ENCODE results near the gene KIAA0753.

The KIAA0753 gene

GRCh38 chr17:6571452-6571781 is 69.1 kb downstream of the KIAA0753 start:
- intact Hi-C loops (cut with micrococcal nuclease): no loop called here
- H3K4me1 Mint-ChIP-seq (ENCODE audit: low read depth): peaks cover 56% of the 10 kb centered on the region
- H3K27ac Mint-ChIP-seq: no peak overlapping the region
- H3K4me3 Mint-ChIP-seq: no peak overlapping the region
- no peaks in the 10 kb centered on the region for H3K9me3 Mint-ChIP-seq
- H3K27me3 Mint-ChIP-seq: peaks cover 29% of the 10 kb centered on the region
- H3K36me3 Mint-ChIP-seq (ENCODE audit: low read depth): peaks cover 7% of the 10 kb centered on the region

- peaks cover 7% of the 10 kb centered on the region for H3K36me3 Mint-ChIP-seq (ENCODE audit: low read depth)
- H3K27ac Mint-ChIP-seq: no peak overlapping the region
- intact Hi-C loops (cut with micrococcal nuclease): no loop called here
- H3K27me3 Mint-ChIP-seq: peaks cover 32% of the 10 kb centered on the region
- H3K4me1 Mint-ChIP-seq (ENCODE audit: low read depth): peaks cover 51% of the 10 kb centered on the region
- no peaks in the 10 kb centered on the region for H3K9me3 Mint-ChIP-seq
- no peak overlapping the region for H3K4me3 Mint-ChIP-seq
Measured at GRCh38 chr17:6570731-6571451, 69.6 kb downstream of the KIAA0753 start.

- H3K4me1 Mint-ChIP-seq (ENCODE audit: low read depth): peaks cover 39% of the 10 kb centered on the region
- no peaks in the 10 kb centered on the region for H3K9me3 Mint-ChIP-seq
- peaks cover 37% of the 10 kb centered on the region for H3K27me3 Mint-ChIP-seq
- H3K36me3 Mint-ChIP-seq (ENCODE audit: low read depth): peaks cover 7% of the 10 kb centered on the region
- no peak overlapping the region for H3K4me3 Mint-ChIP-seq
- intact Hi-C loops (cut with micrococcal nuclease): no loop called here
- no peak overlapping the region for H3K27ac Mint-ChIP-seq
Measured at GRCh38 chr17:6569370-6570285, 70.9 kb downstream of the KIAA0753 start.

- peaks cover 7% of the 10 kb centered on the region for H3K36me3 Mint-ChIP-seq (ENCODE audit: low read depth)
- intact Hi-C loops (cut with micrococcal nuclease): no loop called here
- H3K4me1 Mint-ChIP-seq (ENCODE audit: low read depth): peaks cover 27% of the 10 kb centered on the region
- no peak overlapping the region for H3K4me3 Mint-ChIP-seq
- H3K9me3 Mint-ChIP-seq: no peaks in the 10 kb centered on the region
- no peak overlapping the region for H3K27ac Mint-ChIP-seq
- peaks cover 46% of the 10 kb centered on the region for H3K27me3 Mint-ChIP-seq
Measured at GRCh38 chr17:6568184-6568758, 72.2 kb downstream of the KIAA0753 start.

- H3K4me3 Mint-ChIP-seq: no peak overlapping the region
- H3K9me3 Mint-ChIP-seq: no peaks in the 10 kb centered on the region
- H3K27me3 Mint-ChIP-seq: peaks cover 49% of the 10 kb centered on the region
- peaks cover 21% of the 10 kb centered on the region for H3K4me1 Mint-ChIP-seq (ENCODE audit: low read depth)
- peaks cover 2% of the 10 kb centered on the region for H3K36me3 Mint-ChIP-seq (ENCODE audit: low read depth)
- intact Hi-C loops (cut with micrococcal nuclease): no loop called here
- H3K27ac Mint-ChIP-seq: no peak overlapping the region
Measured at GRCh38 chr17:6567528-6568183, 72.9 kb downstream of the KIAA0753 start.

- intact Hi-C loops (cut with micrococcal nuclease): no loop called here
- H3K27ac Mint-ChIP-seq: no peak overlapping the region
- peaks cover 60% of the 10 kb centered on the region for H3K27me3 Mint-ChIP-seq
- peaks cover 18% of the 10 kb centered on the region for H3K9me3 Mint-ChIP-seq
- no peak overlapping the region for H3K4me3 Mint-ChIP-seq
- no peaks in the 10 kb centered on the region for H3K36me3 Mint-ChIP-seq (ENCODE audit: low read depth)
- peaks cover 5% of the 10 kb centered on the region for H3K4me1 Mint-ChIP-seq (ENCODE audit: low read depth)
Measured at GRCh38 chr17:6561446-6561845, 79.1 kb downstream of the KIAA0753 start.

- Mint-ChIP-seq H3K27ac (no peak overlapping the region), H3K27me3 (peaks cover 60% of the 10 kb centered on the region)
Measured at GRCh38 chr17:6560496-6560895, 80.0 kb downstream of the KIAA0753 start.

GRCh38 chr17:6559753-6560215 is 80.7 kb downstream of the KIAA0753 start:
- Mint-ChIP-seq H3K4me1 (ENCODE audit: low read depth) (peaks cover 16% of the 10 kb centered on the region), H3K27me3 (peaks cover 64% of the 10 kb centered on the region), H3K36me3 (ENCODE audit: low read depth) (no peaks in the 10 kb centered on the region), H3K4me3 (no peak overlapping the region), H3K9me3 (peaks cover 18% of the 10 kb centered on the region), H3K27ac (no peak overlapping the region)
- intact Hi-C loops (cut with micrococcal nuclease): no loop called here

More at GRCh38 chr17:6560496-6560895, 80.0 kb downstream of the KIAA0753 start:
- Mint-ChIP-seq H3K36me3 (ENCODE audit: low read depth) (no peaks in the 10 kb centered on the region), H3K4me1 (ENCODE audit: low read depth) (peaks cover 9% of the 10 kb centered on the region), H3K9me3 (peaks cover 18% of the 10 kb centered on the region), H3K4me3 (no peak overlapping the region)
- intact Hi-C loops (cut with micrococcal nuclease): no loop called here

GRCh38 chr17:6558932-6559752 is 81.4 kb downstream of the KIAA0753 start:
- Mint-ChIP-seq H3K4me1 (ENCODE audit: low read depth) (peaks cover 19% of the 10 kb centered on the region), H3K36me3 (ENCODE audit: low read depth) (no peaks in the 10 kb centered on the region), H3K27ac (no peak overlapping the region), H3K27me3 (peaks cover 67% of the 10 kb centered on the region), H3K9me3 (peaks cover 18% of the 10 kb centered on the region), H3K4me3 (no peak overlapping the region)
- intact Hi-C loops (cut with micrococcal nuclease): no loop called here

GRCh38 chr17:6558276-6558675 is 82.2 kb downstream of the KIAA0753 start:
- H3K9me3 Mint-ChIP-seq: peaks cover 18% of the 10 kb centered on the region
- no peaks in the 10 kb centered on the region for H3K36me3 Mint-ChIP-seq (ENCODE audit: low read depth)
- no peak overlapping the region for H3K27ac Mint-ChIP-seq
- intact Hi-C loops (cut with micrococcal nuclease): no loop called here
- peaks cover 69% of the 10 kb centered on the region for H3K27me3 Mint-ChIP-seq
- no peak overlapping the region for H3K4me3 Mint-ChIP-seq
- H3K4me1 Mint-ChIP-seq (ENCODE audit: low read depth): peaks cover 19% of the 10 kb centered on the region

- no peaks in the 10 kb centered on the region for H3K36me3 Mint-ChIP-seq (ENCODE audit: low read depth)
- no peak overlapping the region for H3K27ac Mint-ChIP-seq
- H3K9me3 Mint-ChIP-seq: peaks cover 18% of the 10 kb centered on the region
- intact Hi-C loops (cut with micrococcal nuclease): no loop called here
- H3K4me1 Mint-ChIP-seq (ENCODE audit: low read depth): peaks cover 19% of the 10 kb centered on the region
- peak overlapping the region; percentile 39 for H3K4me3 Mint-ChIP-seq
- H3K27me3 Mint-ChIP-seq: peaks cover 78% of the 10 kb centered on the region
Measured at GRCh38 chr17:6557040-6557438, 83.5 kb downstream of the KIAA0753 start.

GRCh38 chr17:6556121-6557039 is 84.1 kb downstream of the KIAA0753 start, which contains the start of gene PITPNM3:
TSS of gene PITPNM3 (minus strand) at chr17:6556555. CDS start at chr17:6556406, 149 bp downstream.
- Mint-ChIP-seq H3K4me3 (peak within 1 kb of the TSS; percentile 69), H3K4me1 (ENCODE audit: low read depth) (peaks cover 19% of the 10 kb centered on the region), H3K27ac (no peak within 1 kb of the TSS), H3K36me3 (ENCODE audit: low read depth) (no peaks in the 10 kb centered on the region), H3K27me3 (peaks cover 84% of the 10 kb centered on the region), H3K9me3 (peaks cover 14% of the 10 kb centered on the region)
- intact Hi-C loops (cut with micrococcal nuclease): no loop called here
